ENCODE results near the gene SPINK1.

DNA sequence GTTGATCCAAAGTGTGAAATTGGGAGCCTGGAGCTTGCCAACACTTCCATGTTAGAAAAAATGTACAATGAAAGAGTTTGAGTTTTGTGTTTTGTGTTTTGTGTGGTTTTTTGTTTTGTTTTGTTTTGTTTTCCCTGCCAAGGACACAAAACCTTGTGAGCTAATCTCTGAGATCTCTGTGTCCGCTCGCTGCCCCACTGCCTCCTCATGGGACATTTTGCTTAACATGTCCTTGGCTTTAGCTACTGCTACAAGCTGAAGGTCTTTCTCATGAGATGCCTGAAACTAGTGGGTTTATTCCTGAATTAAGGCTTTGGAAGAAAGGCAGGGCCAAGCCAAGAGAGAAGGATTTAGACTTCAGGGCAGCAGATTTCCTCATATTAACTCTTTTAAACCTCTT lies 41.7 kb downstream of the SPINK1 start:
- TF ChIP-seq, protein P1, sequence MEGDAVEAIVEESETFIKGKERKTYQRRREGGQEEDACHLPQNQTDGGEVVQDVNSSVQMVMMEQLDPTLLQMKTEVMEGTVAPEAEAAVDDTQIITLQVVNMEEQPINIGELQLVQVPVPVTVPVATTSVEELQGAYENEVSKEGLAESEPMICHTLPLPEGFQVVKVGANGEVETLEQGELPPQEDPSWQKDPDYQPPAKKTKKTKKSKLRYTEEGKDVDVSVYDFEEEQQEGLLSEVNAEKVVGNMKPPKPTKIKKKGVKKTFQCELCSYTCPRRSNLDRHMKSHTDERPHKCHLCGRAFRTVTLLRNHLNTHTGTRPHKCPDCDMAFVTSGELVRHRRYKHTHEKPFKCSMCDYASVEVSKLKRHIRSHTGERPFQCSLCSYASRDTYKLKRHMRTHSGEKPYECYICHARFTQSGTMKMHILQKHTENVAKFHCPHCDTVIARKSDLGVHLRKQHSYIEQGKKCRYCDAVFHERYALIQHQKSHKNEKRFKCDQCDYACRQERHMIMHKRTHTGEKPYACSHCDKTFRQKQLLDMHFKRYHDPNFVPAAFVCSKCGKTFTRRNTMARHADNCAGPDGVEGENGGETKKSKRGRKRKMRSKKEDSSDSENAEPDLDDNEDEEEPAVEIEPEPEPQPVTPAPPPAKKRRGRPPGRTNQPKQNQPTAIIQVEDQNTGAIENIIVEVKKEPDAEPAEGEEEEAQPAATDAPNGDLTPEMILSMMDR (optimal IDR thresholded peaks at IDR 0.05 in 1 of 3, IDR thresholded peaks at IDR 0.05 in 1 of 3, conservative IDR thresholded peaks at IDR 0.05 in 1 of 3; ENCODE audit: extremely low read depth in 1 of 3, insufficient read depth in 2 of 3, low read length in 3 of 3) = no peak
- no peak for TF ChIP-seq EZH2 (IDR thresholded peaks at IDR 0.05; ENCODE audit: low read length)
